ENCODE data around the gene TPRG1. TPM values are rescaled to one million over a fixed set of nuclear protein-coding genes. Genes with fewer than 3 reads are reported as not detected.

Gene TPRG1
- total RNA-seq, 4 donors from 2014 or later: 31.3 to 72.0 (median 47.0) TPM

DNA sequence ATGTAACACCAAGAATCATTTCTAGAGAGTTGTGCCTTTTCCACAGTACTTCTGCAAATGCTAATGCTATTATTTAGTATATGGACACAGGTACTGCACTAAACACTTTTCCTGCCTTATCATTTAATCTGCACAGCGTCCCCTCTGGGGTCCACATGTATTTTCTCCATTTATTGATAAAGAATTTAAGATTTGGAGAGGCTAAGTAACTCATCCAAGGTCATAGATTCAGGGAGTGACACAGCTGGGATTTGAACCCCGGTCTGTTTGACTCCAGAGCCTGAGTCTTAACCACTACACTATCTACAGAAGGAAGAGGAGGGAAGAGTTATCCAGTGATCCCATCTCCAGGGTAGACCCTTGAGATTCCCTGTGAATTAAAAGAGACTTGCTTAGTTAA, 24.9 kb upstream of the TPRG1 start:
- TF ChIP-seq, protein P1, sequence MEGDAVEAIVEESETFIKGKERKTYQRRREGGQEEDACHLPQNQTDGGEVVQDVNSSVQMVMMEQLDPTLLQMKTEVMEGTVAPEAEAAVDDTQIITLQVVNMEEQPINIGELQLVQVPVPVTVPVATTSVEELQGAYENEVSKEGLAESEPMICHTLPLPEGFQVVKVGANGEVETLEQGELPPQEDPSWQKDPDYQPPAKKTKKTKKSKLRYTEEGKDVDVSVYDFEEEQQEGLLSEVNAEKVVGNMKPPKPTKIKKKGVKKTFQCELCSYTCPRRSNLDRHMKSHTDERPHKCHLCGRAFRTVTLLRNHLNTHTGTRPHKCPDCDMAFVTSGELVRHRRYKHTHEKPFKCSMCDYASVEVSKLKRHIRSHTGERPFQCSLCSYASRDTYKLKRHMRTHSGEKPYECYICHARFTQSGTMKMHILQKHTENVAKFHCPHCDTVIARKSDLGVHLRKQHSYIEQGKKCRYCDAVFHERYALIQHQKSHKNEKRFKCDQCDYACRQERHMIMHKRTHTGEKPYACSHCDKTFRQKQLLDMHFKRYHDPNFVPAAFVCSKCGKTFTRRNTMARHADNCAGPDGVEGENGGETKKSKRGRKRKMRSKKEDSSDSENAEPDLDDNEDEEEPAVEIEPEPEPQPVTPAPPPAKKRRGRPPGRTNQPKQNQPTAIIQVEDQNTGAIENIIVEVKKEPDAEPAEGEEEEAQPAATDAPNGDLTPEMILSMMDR (IDR thresholded peaks at IDR 0.05; ENCODE audit: low read depth): no peak

DNA sequence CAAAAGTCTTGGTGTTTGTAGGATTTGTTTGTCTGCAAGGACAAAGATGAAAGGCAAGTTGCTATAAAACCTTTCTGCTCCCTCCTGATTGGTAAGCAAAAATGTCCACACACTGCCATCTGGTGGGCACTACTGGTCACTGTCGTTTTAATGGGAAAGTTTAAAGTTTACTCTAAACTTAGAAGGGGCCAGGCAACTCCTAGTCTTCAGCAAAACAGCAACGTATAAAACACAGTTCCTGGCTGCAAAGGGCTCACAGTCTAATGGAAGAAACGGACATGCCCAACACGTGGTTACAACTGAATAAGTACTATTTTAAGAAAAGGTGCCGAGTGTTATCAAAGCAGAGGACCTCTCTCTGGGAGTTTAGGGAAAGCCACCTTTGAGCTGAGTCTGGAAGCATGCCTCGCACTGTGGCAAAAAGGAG, 23.7 kb upstream of the TPRG1 start:
- TF ChIP-seq, protein P1 (IDR thresholded peaks at IDR 0.05; ENCODE audit: low read depth): no peak

DNA sequence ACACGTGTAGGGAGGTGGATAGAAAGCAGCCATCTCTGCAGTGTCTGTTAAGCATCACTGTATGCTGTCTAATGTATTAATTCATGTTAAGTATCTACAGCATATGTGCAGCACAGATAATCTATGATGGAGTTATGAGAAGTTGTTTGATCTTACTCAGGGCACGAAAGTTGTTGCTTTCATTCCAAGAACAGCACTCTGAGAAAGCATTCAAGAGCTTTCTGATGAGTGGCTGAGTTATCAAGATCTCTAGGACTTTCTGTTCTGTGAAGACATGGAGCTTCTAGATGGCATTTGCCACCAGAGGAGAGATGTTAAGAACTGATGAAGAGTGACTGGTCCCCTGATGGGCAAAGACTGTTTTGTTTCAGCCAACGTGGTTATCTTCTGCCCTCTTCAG, 22.6 kb upstream of the TPRG1 start:
- TF ChIP-seq, protein P1 (IDR thresholded peaks at IDR 0.05; ENCODE audit: low read depth): no peak

DNA sequence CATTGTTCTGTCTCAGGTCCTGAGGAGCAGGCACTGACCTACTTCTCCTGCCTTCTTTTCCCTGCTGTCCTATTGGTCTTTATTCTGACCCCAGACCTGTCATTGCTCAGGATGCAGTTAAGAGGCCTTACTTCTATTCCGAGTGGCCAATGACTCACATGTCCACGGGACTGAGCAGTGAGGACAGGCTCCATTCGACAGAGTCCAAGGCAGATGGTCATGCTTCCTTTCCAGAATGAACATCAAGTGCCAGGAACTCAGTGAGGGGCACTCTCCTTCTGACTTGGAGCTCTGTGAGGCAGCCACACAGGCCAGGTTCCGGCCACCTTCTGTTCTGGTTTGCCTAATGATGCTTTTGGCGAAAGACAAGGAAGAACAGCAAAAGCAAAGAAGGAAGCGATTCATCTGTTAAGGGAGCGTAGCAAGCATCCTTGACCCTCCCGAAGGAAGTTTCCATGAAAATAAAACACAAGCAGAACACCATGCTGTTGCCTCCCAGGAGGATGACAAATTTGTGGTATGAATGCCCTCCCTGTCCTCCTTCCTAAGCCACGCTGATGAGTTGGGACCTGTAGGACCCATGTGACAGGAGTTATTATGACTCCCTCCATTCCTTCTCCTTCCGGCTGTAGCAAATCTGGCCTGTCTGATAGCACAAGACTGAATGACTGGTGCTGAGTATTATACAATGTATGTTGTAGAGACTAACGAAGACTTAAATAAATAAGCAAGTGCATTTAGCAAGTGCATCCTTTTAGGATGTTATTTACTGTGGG, 14.4 kb upstream of the TPRG1 start:
- TF ChIP-seq, protein P1 (IDR thresholded peaks at IDR 0.05; ENCODE audit: low read depth): no peak

DNA sequence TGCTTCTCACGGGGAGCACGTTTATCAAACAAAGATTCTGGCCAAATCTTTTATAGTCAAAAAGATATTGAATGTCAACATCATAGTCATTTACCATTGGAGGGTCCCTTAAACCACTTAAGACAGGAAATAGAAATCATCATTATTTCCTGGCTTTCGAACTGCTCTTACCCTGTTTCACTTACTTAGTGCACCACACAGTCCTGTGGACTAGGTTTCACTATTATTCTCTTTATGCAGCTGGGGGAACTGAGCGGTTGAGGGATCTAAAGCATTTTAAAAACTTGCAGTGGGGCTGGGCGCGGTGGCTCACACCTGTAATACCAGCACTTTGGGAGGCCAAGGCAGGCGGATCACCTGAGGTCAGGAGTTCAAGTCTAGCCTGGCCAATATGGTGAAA, 13.7 kb upstream of the TPRG1 start:
- TF ChIP-seq, protein P1 (IDR thresholded peaks at IDR 0.05; ENCODE audit: low read depth): no peak

DNA sequence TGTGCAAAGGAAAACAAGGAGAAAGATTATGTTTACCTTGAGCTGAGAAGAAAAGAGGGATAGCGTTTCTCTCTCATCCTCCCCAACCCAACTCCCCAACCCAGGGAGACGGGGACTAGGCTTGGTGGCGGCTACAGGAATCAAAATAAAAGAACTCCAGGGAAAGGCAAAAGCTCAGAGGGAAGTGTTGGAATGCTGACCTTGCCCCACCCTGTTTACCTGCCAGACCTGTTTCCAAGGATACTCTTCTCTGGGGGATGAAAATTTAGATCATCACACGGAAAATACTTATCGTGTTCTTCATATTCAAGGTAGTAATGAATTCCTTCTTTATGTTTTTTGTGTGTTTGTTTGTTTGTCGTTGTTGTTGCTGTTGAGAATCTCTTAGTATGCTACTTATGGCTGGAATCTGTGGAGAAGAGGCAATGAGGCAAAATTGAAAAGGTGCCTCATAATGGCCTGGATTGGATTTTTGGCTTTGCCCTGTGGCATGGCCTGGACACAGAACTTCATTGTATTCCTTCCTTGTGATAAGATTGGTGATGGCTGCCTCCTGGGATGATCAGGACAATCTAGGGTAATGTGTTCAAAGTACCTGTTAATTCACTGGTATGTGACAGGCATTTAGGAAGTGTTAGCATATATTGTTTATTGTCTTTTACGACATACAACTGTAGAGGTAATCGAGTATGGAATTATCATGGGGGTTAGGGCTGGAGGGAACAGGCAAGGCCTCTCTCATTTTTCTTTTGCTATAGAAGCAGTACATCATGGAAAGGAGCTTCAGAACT, 11.1 kb upstream of the TPRG1 start:
- TF ChIP-seq, protein P1 (IDR thresholded peaks at IDR 0.05; ENCODE audit: low read depth): no peak

DNA sequence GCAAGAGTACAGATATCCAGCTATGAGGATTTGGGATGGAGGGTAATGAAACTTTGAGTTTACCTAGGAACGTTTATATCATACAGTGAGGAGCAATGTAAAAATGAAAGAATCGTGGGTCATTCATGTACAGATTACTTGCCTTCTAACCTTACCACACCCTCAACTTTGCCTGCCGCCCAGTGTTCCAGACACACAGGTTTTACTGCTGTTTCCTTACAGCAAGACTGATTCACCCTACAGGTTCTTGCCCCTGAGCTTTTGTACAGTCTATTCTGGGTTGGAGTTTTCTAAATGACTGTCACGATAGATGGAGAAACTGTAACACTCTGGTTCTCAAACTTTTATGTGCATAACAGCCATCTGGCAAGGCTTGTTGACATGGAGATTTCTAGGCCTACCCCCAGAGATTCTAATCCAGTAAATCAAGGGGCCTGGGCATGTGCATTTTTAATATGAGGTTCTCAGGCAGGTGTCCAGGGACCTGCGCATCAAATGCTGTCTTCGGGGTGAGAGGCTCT, 6.6 kb upstream of the TPRG1 start:
- TF ChIP-seq, protein P1 (IDR thresholded peaks at IDR 0.05; ENCODE audit: low read depth): no peak

All from subcutaneous adipose tissue (tissue), 4 donors.